GM21619 (cell line): ENCODE data around the gene RAPGEF3.

Source experiments
- ATAC-seq: cut with Tn5 transposase; IDR thresholded peaks from one replicate; pipeline ENCODE4 v1.9.1; 2021; ENCODE audit not compliant: unreplicated experiment

Gene RAPGEF3

GRCh38 chr12:47725893-47726292 lies 32.8 kb downstream of the RAPGEF3 start:
- peak; percentile 94 for ATAC-seq

- no peak for ATAC-seq
Measured at GRCh38 chr12:47725091-47725772, 33.4 kb downstream of the RAPGEF3 start, which contains the start of gene ENDOU. Gene ENDOU, minus strand, starts transcription at chr12:47725490. Its CDS starts 77 bp downstream, at chr12:47725413.

GRCh38 chr12:47722941-47723631 lies 35.6 kb downstream of the RAPGEF3 start:
- no peak for ATAC-seq

- ATAC-seq: no peak
Measured at GRCh38 chr12:47722136-47722834, 36.4 kb downstream of the RAPGEF3 start.

GRCh38 chr12:47721431-47721973 lies 37.2 kb downstream of the RAPGEF3 start:
- no peak for ATAC-seq

- ATAC-seq: no peak
Measured at GRCh38 chr12:47718531-47718930, 40.1 kb downstream of the RAPGEF3 start.

GRCh38 chr12:47717443-47718193 lies 41.1 kb downstream of the RAPGEF3 start:
- ATAC-seq: no peak

- ATAC-seq: no peak
Measured at GRCh38 chr12:47717046-47717442, 41.6 kb downstream of the RAPGEF3 start.

GRCh38 chr12:47715877-47716548 lies 42.7 kb downstream of the RAPGEF3 start:
- no peak for ATAC-seq

- ATAC-seq: peak; percentile 81
Measured at GRCh38 chr12:47715393-47715876, 43.2 kb downstream of the RAPGEF3 start.

GRCh38 chr12:47714826-47715386 lies 43.8 kb downstream of the RAPGEF3 start:
- no peak for ATAC-seq

- no peak for ATAC-seq
Measured at GRCh38 chr12:47712171-47712570, 46.5 kb downstream of the RAPGEF3 start.

- ATAC-seq: no peak
Measured at GRCh38 chr12:47711448-47711847, 47.2 kb downstream of the RAPGEF3 start.

GRCh38 chr12:47710278-47710677 lies 48.4 kb downstream of the RAPGEF3 start:
- no peak for ATAC-seq

- no peak for ATAC-seq
Measured at GRCh38 chr12:47709671-47710070, 49.0 kb downstream of the RAPGEF3 start.

GRCh38 chr12:47709237-47709636 lies 49.4 kb downstream of the RAPGEF3 start:
- no peak for ATAC-seq

- ATAC-seq: no peak
Measured at GRCh38 chr12:47707905-47708543, 50.7 kb downstream of the RAPGEF3 start.

GRCh38 chr12:47707355-47707754 lies 51.3 kb downstream of the RAPGEF3 start:
- ATAC-seq: no peak
